WTC11 (cell line): ENCODE data around the gene DUSP19. TPM values are rescaled to one million over a fixed set of nuclear protein-coding genes. Genes with fewer than 3 reads are reported as not detected.

Source experiments
- ATAC-seq: fragments of 200-7000 bp; cut with Tn5 transposase; 2 replicates; pipeline ENCODE4 v1.10.0; 2021; ENCODE audit warnings: mild to moderate bottlenecking, moderate library complexity
- CTCF ChIA-PET: fragments of 300-600 bp; sonication (Branson Sonifier 250); formaldehyde crosslinking; loops from one replicate; lab custom pipeline; 2021; ENCODE audit warnings: antibody characterized with exemption; lab: Charles Lee
- POLR2A ChIA-PET: fragments of 350-600 bp; sonication (Branson Sonifier 250); formaldehyde crosslinking; loops from one replicate; lab custom pipeline; 2021; ENCODE audit warnings: antibody characterized with exemption; lab: Charles Lee
- DNase-seq: peaks from one replicate; pipeline ENCODE4 v3.0.0; 2021; ENCODE audit warnings: low spot score
- H3K27ac Mint-ChIP-seq: 2 replicates; pipeline ENCODE4 v1.8.0; 2021; ENCODE audit warnings: mixed read lengths
- H3K27me3 Mint-ChIP-seq: 2 replicates; pipeline ENCODE4 v1.8.0; 2021; ENCODE audit warnings: low read depth, mild to moderate bottlenecking, moderate library complexity, mixed read lengths
- H3K36me3 Mint-ChIP-seq: 2 replicates; pipeline ENCODE4 v1.8.0; 2021; ENCODE audit warnings: mixed read lengths
- H3K4me1 Mint-ChIP-seq: 2 replicates; pipeline ENCODE4 v1.8.0; 2022; ENCODE audit warnings: mixed read lengths
- H3K4me3 Mint-ChIP-seq: 2 replicates; pipeline ENCODE4 v1.8.0; 2021; ENCODE audit warnings: mild to moderate bottlenecking, moderate library complexity, mixed read lengths
- H3K9me3 Mint-ChIP-seq: 2 replicates; pipeline ENCODE4 v1.8.0; 2021; ENCODE audit warnings: mixed read lengths
- SP1 ChIP-seq: sonication (generic); formaldehyde crosslinking; conservative IDR thresholded peaks from 2 replicates; pipeline ENCODE4 v1.8.1; 2022; ENCODE audit warnings: missing genetic modification reagents
- ZNF317 ChIP-seq: sonication (generic); formaldehyde crosslinking; IDR thresholded peaks from 2 replicates; pipeline ENCODE4 v1.8.1; 2023; ENCODE audit warnings: low read depth, mild to moderate bottlenecking, moderate library complexity, missing genetic modification reagents, borderline replicate concordance
- total RNA-seq: library from RNA; stranded (reverse); gene quantifications from 3 replicates; pipeline ENCODE4 v1.2.3, GENCODE V29; 2021
- TF ChIP-seq, protein P1 (sequence below): sonication (generic); formaldehyde crosslinking; IDR thresholded peaks from 2 replicates; pipeline ENCODE4 v1.8.1; 2023; ENCODE audit warnings: mild to moderate bottlenecking, missing genetic modification reagents, moderate library complexity
- TF ChIP-seq, protein P2 (sequence below): sonication (generic); formaldehyde crosslinking; IDR thresholded peaks from 2 replicates; pipeline ENCODE4 v1.8.0; 2022; ENCODE audit warnings: mild to moderate bottlenecking, missing genetic modification reagents

Gene DUSP19
- total RNA-seq, 1 experiment from 2014 or later, result 3.9 TPM

DNA sequence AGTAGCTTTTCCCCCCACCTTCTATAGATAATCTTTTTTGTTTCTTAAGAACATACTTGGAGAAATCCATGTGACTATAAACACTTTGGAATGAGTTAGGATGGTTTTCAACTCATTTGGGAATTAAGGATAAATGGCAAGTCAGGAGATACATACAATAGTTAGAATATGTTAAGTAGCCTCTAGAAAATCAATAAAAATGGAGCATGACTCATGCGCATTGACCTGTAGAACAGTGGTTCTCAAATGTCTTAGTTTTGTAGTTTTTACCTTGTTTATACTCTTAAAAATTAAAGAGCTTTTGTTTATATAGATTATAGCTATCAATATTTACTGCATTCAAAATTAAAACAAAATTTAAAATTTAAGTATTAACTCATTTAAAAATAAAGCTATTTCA, 70.4 kb downstream of the DUSP19 start:
- Mint-ChIP-seq H3K36me3 (peaks cover 66% of the 10 kb centered on the region), H3K4me1 (peaks cover 37% of the 10 kb centered on the region), H3K9me3 (peaks cover 24% of the 10 kb centered on the region), H3K27ac (peak overlapping the region; percentile 75; the same call in 1 of the 2 replicates), H3K4me3 (no peak overlapping the region), H3K27me3 (no peaks in the 10 kb centered on the region)
- TF ChIP-seq SP1, result no peak
- TF ChIP-seq ZNF317 (CRISPR knock-in tag), result no peak
- TF ChIP-seq, protein P1, sequence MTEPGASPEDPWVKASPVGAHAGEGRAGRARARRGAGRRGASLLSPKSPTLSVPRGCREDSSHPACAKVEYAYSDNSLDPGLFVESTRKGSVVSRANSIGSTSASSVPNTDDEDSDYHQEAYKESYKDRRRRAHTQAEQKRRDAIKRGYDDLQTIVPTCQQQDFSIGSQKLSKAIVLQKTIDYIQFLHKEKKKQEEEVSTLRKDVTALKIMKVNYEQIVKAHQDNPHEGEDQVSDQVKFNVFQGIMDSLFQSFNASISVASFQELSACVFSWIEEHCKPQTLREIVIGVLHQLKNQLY (CRISPR knock-in tag), result no peak
- ATAC-seq (no peak), DNase-seq (no peak)
- ChIA-PET CTCF (interaction anchor here (1.0 kb wide), 1 partner anchor 169 kb away, joined by 3 read pairs; no protein-coding TSS in a partner anchor), POLR2A (no interaction called here)

DNA sequence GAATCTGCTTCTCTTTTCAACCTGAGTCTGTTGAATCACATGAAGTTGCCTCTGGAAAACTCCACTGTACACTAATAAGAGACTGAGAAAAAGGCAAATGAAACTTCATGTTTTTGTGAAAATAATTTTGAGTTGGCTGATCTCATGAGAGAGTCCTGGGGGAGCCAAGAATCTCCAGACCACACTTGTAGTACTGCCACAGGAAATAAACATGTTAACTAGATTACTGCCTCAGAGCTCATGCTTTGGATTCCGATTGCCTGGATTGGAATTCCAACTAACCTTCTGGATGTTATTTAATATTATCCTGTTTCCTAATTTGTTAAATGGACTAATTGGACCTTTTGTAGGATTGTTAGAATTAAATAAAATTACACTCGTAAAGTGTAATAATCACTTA, 70.9 kb downstream of the DUSP19 start:
- peak overlapping the region; percentile 93 for H3K27ac Mint-ChIP-seq
- DNase-seq, result no peak

More for the DNA sequence above, 70.9 kb downstream of the DUSP19 start:
- peaks cover 24% of the 10 kb centered on the region for H3K9me3 Mint-ChIP-seq
- peak; percentile 55 for ATAC-seq
- POLR2A ChIA-PET, result interaction anchor here (0.6 kb wide), 1 partner anchor 1196 kb away, joined by 5 read pairs; no protein-coding TSS in a partner anchor
- no peak overlapping the region for H3K4me3 Mint-ChIP-seq
- H3K27me3 Mint-ChIP-seq, result no peaks in the 10 kb centered on the region
- H3K36me3 Mint-ChIP-seq, result peaks cover 66% of the 10 kb centered on the region
- TF ChIP-seq, protein P2, sequence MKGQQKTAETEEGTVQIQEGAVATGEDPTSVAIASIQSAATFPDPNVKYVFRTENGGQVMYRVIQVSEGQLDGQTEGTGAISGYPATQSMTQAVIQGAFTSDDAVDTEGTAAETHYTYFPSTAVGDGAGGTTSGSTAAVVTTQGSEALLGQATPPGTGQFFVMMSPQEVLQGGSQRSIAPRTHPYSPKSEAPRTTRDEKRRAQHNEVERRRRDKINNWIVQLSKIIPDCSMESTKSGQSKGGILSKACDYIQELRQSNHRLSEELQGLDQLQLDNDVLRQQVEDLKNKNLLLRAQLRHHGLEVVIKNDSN (CRISPR knock-in tag), result no peak
- CTCF ChIA-PET, result interaction anchor here (1.0 kb wide), 1 partner anchor 169 kb away, joined by 3 read pairs; no protein-coding TSS in a partner anchor
- H3K4me1 Mint-ChIP-seq, result peaks cover 37% of the 10 kb centered on the region

Other genes with a start within 250 kb of the DUSP19 start
- gene FRZB, start 212.1 kb upstream of the DUSP19 start, total RNA-seq, result 1.2 to 1.9 TPM (median 1.5 TPM) in 3 replicates
- 148 to 173 TPM (median 149 TPM) in 3 replicates for gene NCKAP1, start 40.3 kb upstream of the DUSP19 start, total RNA-seq
- gene NUP35, start 45.7 kb downstream of the DUSP19 start, total RNA-seq, result 39.5 to 47.2 TPM (median 40.4 TPM) in 3 replicates